HUDEP-2 (cell line): ENCODE results near the gene FSIP1.

Source experiments
- DNase-seq, 76 experiments: peaks; one replicate each; lab custom pipeline; 2025; ENCODE audit not compliant: unreplicated experiment in 76 of 76; lab: John Stamatoyannopoulos, UW

FSIP1 gene

DNA sequence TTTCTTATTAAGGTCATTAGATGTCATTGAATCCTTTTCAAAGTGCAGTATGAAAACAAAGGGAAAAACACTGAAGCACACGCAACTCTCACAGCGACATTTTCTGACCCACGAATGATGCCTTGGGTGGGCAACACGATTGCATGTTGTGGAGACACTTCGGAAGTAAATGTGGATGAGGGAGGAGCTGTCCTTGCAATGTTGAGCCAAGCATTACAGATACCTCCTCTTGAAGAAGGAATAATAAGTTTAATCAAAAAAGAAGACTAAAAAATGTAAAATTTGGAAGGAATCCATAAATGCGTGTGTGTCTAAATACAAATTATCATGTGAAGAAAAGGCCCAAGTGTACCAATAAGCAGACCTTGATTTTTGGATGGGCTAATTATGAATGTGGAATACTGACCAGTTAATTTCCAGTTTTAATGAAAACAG lies 184.9 kb downstream of the FSIP1 start:
- DNase-seq: no peak

DNA sequence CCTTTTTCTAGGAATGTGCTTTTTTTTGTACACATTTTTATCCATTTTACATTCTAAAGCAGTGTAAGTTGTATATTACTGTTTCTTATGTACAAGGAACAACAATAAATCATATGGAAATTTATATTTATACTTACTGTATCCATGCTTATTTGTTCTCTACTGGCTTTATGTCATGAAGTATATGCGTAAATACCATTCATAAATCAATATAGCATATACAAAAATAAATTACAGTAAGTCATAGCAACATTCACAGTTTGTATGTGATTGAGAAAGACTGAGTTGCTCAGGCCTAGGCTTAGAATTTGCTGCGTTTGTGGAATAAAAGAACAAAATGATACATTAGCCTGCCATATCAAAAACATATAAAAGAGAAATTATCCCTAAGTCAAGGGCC lies 185.3 kb downstream of the FSIP1 start:
- no peak for DNase-seq

DNA sequence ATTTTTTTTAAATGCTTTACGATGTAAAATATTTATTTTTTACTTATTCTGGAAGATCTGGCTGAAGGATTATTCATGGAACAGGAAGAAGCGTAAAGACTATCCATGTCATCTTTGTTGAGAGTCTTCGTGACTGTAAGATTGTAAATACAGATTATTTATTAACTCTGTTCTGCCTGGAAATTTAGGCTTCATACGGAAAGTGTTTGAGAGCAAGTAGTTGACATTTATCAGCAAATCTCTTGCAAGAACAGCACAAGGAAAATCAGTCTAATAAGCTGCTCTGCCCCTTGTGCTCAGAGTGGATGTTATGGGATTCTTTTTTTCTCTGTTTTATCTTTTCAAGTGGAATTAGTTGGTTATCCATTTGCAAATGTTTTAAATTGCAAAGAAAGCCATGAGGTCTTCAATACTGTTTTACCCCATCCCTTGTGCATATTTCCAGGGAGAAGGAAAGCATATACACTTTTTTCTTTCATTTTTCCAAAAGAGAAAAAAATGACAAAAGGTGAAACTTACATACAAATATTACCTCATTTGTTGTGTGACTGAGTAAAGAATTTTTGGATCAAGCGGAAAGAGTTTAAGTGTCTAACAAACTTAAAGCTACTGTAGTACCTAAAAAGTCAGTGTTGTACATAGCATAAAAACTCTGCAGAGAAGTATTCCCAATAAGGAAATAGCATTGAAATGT lies 186.1 kb downstream of the FSIP1 start:
- DNase-seq: no peak

DNA sequence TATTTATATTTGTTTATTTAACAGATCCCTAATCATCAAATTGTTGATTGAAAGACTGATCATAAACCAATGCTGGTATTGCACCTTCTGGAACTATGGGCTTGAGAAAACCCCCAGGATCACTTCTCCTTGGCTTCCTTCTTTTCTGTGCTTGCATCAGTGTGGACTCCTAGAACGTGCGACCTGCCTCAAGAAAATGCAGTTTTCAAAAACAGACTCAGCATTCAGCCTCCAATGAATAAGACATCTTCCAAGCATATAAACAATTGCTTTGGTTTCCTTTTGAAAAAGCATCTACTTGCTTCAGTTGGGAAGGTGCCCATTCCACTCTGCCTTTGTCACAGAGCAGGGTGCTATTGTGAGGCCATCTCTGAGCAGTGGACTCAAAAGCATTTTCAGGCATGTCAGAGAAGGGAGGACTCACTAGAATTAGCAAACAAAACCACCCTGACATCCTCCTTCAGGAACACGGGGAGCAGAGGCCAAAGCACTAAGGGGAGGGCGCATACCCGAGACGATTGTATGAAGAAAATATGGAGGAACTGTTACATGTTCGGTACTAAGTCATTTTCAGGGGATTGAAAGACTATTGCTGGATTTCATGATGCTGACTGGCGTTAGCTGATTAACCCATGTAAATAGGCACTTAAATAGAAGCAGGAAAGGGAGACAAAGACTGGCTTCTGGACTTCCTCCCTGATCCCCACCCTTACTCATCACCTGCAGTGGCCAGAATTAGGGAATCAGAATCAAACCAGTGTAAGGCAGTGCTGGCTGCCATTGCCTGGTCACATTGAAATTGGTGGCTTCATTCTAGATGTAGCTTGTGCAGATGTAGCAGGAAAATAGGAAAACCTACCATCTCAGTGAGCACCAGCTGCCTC lies 187.1 kb downstream of the FSIP1 start:
- no peak for DNase-seq

DNA sequence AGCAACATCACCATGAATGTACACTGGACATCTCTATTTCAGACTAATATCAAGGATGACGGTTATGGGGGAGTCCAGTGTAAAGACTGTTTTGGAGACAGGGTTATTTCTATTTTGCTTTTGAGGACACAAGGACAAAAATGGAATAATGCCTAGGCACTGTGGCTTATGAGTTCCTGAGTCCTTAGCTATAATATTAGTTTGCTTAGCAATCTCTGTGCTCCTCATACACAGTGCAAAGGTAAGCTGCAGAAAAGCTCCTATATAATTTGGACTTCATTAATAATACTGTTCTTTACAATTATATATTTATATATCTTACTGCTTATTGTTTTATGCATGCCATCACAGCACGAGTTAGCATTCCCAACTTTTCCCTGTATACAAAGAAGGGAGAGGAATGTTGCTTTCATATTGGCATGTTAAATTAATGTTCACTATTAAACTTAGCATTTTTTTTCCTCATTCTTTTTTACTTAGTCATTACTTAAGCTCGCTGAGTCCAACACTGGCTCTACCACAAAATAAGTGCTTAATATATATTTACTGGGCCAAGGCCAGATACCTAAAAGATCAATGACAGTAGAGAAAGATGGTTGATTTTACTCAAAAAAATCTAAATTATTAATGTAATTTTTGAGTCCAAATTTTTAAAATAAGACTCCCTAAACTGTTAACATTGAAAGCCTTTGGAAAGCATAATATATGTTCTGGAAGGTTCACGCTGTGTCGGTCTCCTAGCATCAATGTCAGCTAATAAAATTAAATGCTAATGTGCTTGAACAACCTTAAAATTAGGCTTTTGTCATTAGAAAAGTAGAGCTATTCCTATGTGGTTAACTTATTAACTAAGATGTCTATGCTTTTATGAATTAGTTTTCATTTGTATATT lies 187.9 kb downstream of the FSIP1 start:
- no peak for DNase-seq

DNA sequence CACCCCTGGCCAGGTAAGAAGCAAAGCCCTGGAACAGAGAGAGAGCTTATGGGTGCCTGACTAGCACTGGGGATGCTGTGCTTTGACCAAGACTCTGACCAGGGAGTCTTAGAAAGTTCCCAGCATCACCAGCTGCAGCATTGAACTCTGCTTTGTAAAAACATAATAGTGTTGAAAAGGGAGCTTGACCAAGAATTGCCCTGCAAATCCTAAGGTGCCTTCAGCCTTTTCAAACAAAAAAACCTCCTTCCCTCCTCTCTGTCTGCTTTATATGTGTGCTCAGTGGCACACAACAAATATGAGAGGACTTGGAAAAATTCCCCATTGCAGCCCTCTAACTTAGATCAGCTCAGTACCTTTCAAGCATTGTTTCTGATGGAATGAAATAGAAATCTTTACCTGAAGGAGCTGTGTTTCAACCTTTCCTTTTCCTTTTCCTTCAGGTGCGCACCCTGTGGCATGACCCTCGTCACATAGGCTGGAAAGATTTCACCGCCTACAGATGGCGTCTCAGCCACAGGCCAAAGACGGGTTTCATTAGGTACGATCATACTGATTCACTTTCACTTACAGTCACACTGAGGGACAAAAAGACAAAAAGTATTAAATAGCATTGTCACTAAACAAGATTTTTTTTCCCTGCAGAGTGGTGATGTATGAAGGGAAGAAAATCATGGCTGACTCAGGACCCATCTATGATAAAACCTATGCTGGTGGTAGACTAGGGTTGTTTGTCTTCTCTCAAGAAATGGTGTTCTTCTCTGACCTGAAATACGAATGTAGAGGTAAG lies 188.8 kb downstream of the FSIP1 start:
- DNase-seq: no peak

DNA sequence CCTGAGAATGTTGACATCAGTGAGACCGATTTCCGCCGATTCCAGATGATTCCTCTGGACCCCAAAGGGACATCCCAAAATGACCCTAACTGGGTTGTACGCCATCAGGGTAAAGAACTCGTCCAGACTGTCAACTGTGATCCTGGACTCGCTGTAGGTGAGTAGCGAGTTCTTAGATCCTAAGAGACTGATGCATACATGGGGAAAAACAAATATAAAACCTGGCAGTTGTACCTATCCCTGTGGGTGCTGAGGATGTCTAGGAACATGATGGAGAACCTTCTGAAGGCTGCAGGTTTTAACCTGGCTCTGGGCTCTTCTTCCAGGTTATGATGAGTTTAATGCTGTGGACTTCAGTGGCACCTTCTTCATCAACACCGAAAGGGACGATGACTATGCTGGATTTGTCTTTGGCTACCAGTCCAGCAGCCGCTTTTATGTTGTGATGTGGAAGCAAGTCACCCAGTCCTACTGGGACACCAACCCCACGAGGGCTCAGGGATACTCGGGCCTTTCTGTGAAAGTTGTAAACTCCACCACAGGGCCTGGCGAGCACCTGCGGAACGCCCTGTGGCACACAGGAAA lies 189.5 kb downstream of the FSIP1 start:
- DNase-seq: no peak

DNA sequence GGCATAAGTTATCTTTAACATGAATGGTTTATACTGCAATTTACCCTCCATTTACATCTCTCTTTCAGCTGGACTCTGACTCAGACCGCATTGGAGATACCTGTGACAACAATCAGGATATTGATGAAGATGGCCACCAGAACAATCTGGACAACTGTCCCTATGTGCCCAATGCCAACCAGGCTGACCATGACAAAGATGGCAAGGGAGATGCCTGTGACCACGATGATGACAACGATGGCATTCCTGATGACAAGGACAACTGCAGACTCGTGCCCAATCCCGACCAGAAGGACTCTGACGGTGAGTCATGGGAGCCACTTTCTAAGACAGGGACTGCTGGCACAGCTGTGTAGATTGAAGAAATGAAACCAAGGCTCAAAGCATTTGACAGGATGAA lies 190.1 kb downstream of the FSIP1 start:
- no peak for DNase-seq

DNA sequence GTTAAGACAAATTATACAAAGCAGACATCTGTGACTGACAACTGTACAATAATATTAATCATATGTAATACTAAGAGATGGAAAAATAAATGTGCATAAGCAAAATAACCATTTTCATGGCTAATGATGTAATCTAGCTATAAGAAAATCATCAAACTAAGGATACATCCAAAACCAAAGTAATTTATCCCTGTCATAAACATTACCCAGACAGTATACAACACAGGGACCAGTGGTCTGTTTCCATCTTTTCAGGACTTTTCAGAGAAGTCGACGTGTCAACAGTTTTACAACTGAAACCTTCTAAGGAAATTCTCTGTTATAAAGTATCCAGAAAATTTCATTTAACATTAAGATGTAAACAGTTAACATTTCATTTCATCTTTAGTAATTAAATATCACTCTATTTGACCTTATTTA lies 190.7 kb downstream of the FSIP1 start:
- no peak for DNase-seq

DNA sequence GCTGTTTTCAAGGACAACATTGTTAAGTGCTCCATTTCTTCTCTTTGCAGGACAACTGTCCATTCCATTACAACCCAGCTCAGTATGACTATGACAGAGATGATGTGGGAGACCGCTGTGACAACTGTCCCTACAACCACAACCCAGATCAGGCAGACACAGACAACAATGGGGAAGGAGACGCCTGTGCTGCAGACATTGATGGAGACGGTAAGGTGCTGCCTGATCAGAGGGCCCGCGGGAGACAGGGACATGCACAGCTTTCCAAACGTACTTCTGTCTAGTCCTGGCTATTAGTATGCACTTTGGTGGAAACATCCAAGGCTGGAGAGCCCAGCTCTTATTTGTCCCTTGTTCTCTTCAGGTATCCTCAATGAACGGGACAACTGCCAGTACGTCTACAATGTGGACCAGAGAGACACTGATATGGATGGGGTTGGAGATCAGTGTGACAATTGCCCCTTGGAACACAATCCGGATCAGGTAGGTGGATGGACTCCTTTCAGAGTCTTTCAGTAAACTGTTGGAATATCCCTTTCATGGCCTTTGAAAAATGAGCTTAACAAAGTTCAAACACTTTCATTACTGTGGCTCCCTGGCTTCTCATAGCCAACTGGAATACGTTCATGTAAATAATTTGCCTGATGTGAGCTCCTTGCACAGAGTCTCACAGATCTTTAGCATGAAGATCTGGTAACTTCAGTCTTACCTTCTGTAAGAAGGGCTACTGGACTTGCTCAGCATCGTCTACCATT lies 191.3 kb downstream of the FSIP1 start:
- no peak for DNase-seq

DNA sequence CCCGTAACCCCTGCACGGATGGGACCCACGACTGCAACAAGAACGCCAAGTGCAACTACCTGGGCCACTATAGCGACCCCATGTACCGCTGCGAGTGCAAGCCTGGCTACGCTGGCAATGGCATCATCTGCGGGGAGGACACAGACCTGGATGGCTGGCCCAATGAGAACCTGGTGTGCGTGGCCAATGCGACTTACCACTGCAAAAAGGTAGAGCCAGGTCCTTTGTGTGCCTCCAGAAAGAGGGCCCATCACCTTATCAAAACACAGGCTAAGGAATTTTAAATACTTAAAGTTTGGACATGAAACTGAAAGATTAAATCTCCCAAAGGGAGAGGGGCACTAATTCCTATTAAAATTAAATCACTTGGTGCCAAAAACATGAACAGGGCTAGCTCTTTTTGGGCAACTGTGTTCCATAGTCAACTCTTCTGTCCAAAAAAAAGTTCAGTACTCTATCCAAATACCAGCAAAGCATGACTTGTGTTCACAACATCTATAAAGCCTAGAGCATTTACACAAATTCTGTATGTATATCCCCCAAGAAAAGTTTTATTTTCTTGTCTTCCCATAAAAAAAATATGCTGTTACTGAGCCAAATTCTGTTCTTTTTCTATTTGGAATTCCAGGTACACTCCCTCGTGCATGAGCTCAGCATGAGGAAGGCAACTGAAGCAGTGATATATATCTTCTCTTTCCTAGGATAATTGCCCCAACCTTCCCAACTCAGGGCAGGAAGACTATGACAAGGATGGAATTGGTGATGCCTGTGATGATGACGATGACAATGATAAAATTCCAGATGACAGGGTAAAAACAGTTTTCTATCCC lies 192.6 kb downstream of the FSIP1 start:
- no peak for DNase-seq

DNA sequence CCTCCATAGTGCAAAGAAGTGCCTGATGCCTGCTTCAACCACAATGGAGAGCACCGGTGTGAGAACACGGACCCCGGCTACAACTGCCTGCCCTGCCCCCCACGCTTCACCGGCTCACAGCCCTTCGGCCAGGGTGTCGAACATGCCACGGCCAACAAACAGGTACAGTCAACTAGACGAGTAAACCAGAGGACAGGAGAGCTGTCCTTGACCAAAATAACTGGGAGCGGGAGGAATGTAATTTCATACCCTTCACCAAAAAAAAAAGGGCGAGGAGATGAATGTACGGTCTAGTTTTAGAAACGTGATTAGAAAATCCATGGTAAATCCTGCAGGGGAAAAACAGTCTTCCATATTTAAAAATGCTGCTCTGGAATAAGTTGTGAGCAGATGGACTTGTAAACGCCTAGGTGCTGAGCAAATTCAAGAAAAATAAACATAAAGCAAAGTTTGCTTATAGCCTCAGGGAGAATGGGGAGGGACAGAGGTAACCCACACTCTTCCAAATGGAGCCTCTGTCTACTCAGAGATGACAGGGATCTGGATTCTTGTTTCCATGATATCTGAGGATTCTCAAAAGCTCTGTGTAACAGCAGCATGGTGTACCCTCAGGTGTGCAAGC lies 193.3 kb downstream of the FSIP1 start:
- no peak for DNase-seq

DNA sequence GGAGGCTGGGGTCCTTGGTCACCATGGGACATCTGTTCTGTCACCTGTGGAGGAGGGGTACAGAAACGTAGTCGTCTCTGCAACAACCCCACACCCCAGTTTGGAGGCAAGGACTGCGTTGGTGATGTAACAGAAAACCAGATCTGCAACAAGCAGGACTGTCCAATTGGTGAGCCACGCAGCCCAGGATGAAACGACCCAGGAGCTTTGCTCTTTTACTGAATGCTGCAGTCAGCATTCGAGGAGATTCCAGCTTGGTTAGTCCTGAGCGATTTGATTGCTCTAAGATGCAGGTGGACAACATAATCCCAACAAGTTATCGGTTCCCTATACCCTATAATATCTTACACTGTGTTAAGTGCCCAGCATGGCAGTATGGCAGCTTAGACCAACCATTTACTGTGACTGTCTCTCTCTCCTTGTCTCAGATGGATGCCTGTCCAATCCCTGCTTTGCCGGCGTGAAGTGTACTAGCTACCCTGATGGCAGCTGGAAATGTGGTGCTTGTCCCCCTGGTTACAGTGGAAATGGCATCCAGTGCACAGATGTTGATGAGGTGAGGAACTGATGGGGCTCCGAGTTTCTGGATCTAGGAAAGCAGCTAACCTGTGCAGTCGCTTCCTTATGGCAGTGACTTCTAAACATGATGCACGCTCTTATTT lies 194.0 kb downstream of the FSIP1 start:
- DNase-seq: no peak

DNA sequence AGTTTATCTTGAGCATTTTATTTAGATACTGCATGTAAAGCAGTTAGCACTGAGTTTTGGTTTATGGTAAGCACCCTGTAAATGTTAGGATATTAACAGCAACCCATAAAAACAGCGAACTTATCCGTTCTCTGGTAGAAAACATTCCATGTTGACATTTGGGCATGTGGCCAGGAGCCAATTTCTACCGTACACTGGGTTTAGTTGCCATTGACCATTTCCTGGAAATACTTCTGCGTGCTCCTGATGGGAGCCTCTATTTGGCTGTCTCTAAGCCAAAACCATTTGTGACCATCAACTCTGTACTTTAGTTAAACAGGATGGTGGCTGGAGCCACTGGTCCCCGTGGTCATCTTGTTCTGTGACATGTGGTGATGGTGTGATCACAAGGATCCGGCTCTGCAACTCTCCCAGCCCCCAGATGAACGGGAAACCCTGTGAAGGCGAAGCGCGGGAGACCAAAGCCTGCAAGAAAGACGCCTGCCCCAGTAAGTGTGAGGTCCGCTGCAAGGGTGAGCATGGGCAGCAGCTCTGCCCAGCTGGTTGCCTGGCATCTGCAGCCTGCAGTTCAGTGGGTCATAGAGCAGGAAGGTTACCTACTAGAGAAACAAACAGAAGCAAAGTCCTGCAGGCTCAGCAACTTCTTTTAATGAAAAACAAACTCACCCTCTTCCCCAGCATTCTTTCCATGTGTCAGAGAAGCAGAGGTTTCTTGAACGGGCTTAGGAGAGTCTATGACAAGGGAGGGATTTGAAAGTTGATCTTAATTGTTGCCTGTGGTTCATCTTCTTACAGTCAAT lies 194.7 kb downstream of the FSIP1 start:
- DNase-seq: no peak

DNA sequence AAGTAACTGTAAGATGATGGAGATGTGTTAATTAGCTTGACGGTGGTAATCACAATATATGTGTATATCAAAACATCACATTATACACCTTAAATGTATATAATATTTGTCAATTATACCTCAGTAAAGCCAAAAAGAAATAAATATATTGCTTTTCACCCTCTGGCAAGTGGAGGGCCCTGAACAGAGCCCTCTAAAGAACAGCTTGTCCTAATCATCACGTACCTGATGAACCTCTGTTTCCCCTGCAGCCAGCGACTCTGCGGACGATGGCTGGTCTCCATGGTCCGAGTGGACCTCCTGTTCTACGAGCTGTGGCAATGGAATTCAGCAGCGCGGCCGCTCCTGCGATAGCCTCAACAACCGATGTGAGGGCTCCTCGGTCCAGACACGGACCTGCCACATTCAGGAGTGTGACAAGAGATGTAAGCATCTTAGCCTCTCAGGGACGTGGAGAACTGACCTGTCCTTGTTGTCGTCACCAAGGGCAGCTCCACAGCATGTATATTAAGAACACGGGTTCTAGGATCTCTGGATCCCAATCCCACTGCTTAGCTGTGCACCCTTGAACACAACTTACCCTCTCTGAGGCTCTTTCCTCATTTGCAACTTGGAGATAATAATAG lies 195.4 kb downstream of the FSIP1 start:
- no peak for DNase-seq

DNA sequence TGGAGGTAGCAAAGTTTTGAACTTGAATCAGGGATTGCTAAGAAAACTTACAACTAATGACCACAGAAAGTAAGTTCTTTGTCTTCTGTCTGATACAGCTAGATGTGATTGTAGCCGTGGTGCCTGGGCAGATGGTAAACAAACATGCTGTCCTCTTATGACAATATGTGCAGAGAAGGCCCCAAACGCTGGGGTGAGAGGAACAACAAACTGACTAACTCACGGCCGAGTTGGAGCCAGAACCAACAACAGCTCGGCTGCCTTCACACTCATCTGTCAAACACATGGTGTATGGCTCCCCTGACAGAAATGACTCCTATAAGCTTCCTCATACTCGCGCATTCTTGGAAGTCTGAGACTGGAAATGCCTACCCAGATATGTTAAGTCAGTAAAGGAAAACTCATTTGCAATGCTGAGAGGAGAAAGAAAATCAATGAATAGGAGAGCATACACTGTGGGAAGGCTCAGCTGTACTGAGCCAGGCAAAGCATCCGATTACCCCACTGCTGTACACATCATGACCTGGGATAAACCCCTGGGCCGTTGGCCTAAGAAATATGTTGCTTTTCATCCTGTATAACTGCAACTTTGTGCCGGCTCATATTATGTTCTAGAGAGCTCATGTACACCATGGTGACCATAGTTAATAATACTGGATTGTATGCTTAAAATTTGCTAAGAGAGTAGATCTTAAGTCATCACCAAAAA lies 196.1 kb downstream of the FSIP1 start:
- DNase-seq: no peak
